GM12875 (cell line): ENCODE results near the gene ANKMY1.
A peak's percentile ranks its signal among the peaks of the same experiment; 100 is the strongest.

ENCODE experiments used
- H3K4me3 ChIP-seq: one replicate; pipeline ENCODE4 v1.5.1; 2011; ENCODE audit warnings: low read depth, low read length, control low read depth
- TF ChIP-seq, protein P1 (sequence below): IDR thresholded peaks from 2 replicates; pipeline ENCODE4 v1.5.1; 2011; ENCODE audit warnings: low read depth, mild to moderate bottlenecking, control low read depth, inconsistent platforms, low read length, moderate library complexity, borderline replicate concordance; ENCODE audit not compliant: insufficient read depth

Gene ANKMY1

GRCh38 chr2:240513549-240514287, 44.1 kb downstream of the ANKMY1 start:
- TF ChIP-seq, protein P1, sequence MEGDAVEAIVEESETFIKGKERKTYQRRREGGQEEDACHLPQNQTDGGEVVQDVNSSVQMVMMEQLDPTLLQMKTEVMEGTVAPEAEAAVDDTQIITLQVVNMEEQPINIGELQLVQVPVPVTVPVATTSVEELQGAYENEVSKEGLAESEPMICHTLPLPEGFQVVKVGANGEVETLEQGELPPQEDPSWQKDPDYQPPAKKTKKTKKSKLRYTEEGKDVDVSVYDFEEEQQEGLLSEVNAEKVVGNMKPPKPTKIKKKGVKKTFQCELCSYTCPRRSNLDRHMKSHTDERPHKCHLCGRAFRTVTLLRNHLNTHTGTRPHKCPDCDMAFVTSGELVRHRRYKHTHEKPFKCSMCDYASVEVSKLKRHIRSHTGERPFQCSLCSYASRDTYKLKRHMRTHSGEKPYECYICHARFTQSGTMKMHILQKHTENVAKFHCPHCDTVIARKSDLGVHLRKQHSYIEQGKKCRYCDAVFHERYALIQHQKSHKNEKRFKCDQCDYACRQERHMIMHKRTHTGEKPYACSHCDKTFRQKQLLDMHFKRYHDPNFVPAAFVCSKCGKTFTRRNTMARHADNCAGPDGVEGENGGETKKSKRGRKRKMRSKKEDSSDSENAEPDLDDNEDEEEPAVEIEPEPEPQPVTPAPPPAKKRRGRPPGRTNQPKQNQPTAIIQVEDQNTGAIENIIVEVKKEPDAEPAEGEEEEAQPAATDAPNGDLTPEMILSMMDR = peak; percentile 97
- no peak overlapping the region for H3K4me3 ChIP-seq

- TF ChIP-seq, protein P1 = no peak
These were observed 44.9 kb downstream of the ANKMY1 start for GRCh38 chr2:240512666-240513535.

GRCh38 chr2:240512109-240512485, 45.7 kb downstream of the ANKMY1 start:
- TF ChIP-seq, protein P1 = no peak
- H3K4me3 ChIP-seq = no peak overlapping the region

More at GRCh38 chr2:240512666-240513535, 44.9 kb downstream of the ANKMY1 start:
- H3K4me3 ChIP-seq = no peak overlapping the region

DNA sequence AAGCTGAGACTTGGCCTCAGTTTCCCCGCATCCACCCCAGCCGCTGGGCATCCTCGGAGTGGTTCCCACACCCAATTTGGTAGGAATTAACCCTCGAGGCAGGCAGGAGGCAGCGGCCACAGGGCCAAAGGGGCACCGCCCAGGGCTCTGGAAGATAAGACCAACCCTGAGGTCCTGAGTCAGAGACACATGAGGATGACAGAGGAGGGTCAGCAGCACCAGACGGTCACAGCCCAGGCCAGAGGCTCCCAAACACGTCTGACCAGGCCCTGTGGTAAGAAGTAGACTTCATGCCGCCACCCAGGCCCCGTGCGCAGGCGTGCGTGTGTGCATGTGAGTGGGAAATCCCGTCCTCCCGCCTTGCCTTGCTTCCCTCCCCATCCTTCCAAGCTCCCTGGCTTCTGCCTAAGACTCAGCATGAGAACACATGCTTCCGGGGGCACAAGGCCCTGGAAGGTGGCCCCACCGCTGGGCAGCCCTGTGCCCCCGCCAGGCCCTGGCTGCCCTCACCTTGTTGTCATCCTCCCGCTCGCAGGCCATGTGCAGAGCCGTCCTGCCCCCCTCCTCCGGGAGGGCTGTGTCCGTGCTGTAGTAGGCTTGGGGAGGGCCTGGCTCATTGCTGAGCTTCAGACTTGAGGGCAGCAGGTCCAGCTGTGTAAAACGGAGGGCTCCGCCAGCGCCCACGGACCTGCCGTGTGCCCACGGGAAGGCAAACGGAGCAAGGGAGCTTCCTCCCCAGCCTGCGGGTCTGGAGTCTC, 46.3 kb downstream of the ANKMY1 start:
- TF ChIP-seq, protein P1 = no peak
- no peak overlapping the region for H3K4me3 ChIP-seq

- TF ChIP-seq, protein P1 = no peak
- H3K4me3 ChIP-seq = no peak overlapping the region
These were observed 47.1 kb downstream of the ANKMY1 start for GRCh38 chr2:240510513-240511210.

- TF ChIP-seq, protein P1 = no peak
- no peak overlapping the region for H3K4me3 ChIP-seq
These were observed 47.9 kb downstream of the ANKMY1 start for GRCh38 chr2:240509667-240510512.
